Bronchial epithelial cell (primary cell): ENCODE measurements around the gene PTRHD1. TPM values are rescaled to one million over a fixed set of nuclear protein-coding genes. Genes with fewer than 3 reads are reported as not detected.
A peak's percentile ranks its signal among the peaks of the same experiment; 100 is the strongest.

ENCODE experiments used
- DNase-seq: peaks from one replicate; pipeline ENCODE4 v3.0.0-alpha.2; 2010; ENCODE audit warnings: low read depth
- FAIRE-seq: peaks from 2 replicates; lab custom pipeline; 2011; peaks lifted over from hg19 to GRCh38; lab: Jason Lieb, UNC
- H3K27me3 ChIP-seq: 2 replicates; pipeline ENCODE4 v1.5.1; 2011; ENCODE audit warnings: low read length; ENCODE audit not compliant: control insufficient read depth, insufficient read depth
- H3K36me3 ChIP-seq: 2 replicates; pipeline ENCODE4 v1.5.1; 2011; ENCODE audit warnings: low read length; ENCODE audit not compliant: control insufficient read depth, insufficient read depth
- H3K4me3 ChIP-seq: 2 replicates; pipeline ENCODE4 v1.5.1; 2011; ENCODE audit warnings: mild to moderate bottlenecking, low read depth, low read length, control low read depth
- CTCF ChIP-seq: IDR thresholded peaks from 2 replicates; pipeline ENCODE4 v1.5.1; 2011; ENCODE audit warnings: mild to moderate bottlenecking, moderate library complexity, low read length, control low read depth, inconsistent platforms; ENCODE audit not compliant: insufficient read depth, severe bottlenecking
- total RNA-seq: library from RNA; depleted of rRNA; stranded (reverse); fragments of >200 nt; gene quantifications from 2 replicates; pipeline ENCODE4 v1.2.1, GENCODE V29; 2014

The PTRHD1 gene
- total RNA-seq, 1 donor from 2014 or later = 11.8 TPM

DNA sequence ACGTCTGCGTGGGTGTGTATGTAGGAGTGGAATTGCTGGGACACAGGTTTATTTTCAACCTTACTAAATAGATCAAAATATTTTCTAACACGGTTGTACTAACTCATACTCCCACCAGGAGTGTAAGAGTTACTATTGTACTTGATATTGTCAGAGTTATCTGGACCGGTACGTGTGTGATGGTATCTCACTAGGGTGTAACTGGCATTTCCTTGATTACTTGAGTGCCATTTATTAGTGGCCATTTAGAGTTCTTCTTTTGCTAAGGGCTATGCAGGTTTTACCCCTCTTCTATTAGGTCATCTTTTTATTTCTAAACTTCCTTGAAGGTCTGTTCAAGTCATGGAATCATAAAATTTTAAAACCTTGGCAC lies 33.6 kb upstream of the PTRHD1 start:
- TF ChIP-seq CTCF = no peak
- Histone ChIP-seq H3K27me3 (no peaks in the 10 kb centered on the region), H3K36me3 (peaks cover 3% of the 10 kb centered on the region), H3K4me3 (no peak overlapping the region)
- FAIRE-seq (no peak), DNase-seq (no peak)

- no peaks in the 10 kb centered on the region for H3K27me3 ChIP-seq
- peaks cover 4% of the 10 kb centered on the region for H3K36me3 ChIP-seq
- DNase-seq (peak; percentile 41), FAIRE-seq (no peak)
- no peak overlapping the region for H3K4me3 ChIP-seq
- TF ChIP-seq CTCF = no peak
These were observed 32.9 kb upstream of the PTRHD1 start for GRCh38 chr2:24825883-24826772.

GRCh38 chr2:24824966-24825882 lies 32.0 kb upstream of the PTRHD1 start:
- no peaks in the 10 kb centered on the region for H3K27me3 ChIP-seq
- DNase-seq = no peak
- no peak overlapping the region for H3K4me3 ChIP-seq
- FAIRE-seq = no peak
- peak; percentile 62 for TF ChIP-seq CTCF
- peaks cover 12% of the 10 kb centered on the region for H3K36me3 ChIP-seq

- Histone ChIP-seq H3K4me3 (no peak overlapping the region), H3K27me3 (no peaks in the 10 kb centered on the region), H3K36me3 (peaks cover 18% of the 10 kb centered on the region)
- no peak for DNase-seq
- no peak for FAIRE-seq
- no peak for TF ChIP-seq CTCF
These were observed 30.9 kb upstream of the PTRHD1 start for GRCh38 chr2:24824071-24824588.

DNA sequence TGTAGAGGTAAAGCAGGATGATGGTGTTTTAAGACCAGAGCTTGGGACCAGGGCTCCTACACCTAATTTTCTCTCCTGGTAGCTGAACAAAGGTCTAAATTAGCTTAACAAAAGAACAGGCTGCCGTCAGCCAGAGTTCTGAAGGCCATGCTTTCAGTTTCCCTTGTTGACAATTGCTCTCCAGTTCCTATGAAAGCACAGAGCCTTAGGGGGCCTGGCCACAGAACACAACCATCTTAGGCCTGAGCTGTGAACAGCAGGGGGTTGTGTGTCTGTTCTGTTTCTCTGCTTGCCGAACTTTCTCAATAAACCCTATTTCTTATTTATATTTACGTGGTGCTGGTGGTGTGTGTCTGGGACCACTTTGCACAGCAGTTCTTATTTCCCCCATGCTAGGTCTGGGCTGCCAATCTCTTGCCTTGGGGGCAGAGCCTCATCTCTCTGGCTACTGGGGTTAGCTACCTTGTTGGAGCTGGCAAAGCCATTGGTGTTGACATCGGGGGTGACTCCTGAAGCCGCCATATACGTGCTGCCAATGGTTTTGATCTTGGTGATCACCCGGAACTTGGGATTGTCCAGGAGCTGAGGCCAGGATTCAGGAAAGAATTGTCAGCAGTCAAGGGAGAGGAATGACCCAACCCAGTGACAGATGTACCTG lies 29.0 kb upstream of the PTRHD1 start:
- no peak for TF ChIP-seq CTCF
- FAIRE-seq (no peak), DNase-seq (no peak)
- H3K27me3 ChIP-seq = no peaks in the 10 kb centered on the region
- H3K4me3 ChIP-seq = no peak overlapping the region
- peaks cover 20% of the 10 kb centered on the region for H3K36me3 ChIP-seq
